ENCODE measurements around the gene PNKD. TPM values are rescaled to one million over a fixed set of nuclear protein-coding genes. Genes with fewer than 3 reads are reported as not detected.

The PNKD gene
- total RNA-seq, 1 donor from 2014 or later, result 13.5 TPM

DNA sequence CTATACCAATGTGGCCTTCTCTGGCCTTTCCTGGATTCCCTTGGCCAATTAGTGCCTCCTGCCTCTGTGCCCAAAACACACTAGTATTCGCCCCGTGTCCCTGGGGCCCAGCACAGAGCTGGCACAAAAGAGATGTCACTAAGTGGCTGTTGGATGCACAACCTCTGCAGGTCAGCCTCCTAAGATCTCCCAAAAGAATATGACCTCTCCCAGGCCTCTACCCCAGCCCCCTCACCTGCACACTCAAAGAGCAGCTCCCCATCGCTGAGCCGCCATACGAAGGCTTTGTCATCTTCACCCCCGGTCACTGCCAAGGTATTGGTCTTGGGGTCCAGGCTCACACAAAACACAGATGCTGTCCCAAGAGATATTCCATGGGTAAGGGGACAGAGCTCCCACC lies 3.1 kb upstream of the PNKD start:
- Mint-ChIP-seq H3K4me3 (no peak overlapping the region), H3K27ac (no peak overlapping the region)
- H3K4me2 ChIP-seq, result no peak overlapping the region

DNA sequence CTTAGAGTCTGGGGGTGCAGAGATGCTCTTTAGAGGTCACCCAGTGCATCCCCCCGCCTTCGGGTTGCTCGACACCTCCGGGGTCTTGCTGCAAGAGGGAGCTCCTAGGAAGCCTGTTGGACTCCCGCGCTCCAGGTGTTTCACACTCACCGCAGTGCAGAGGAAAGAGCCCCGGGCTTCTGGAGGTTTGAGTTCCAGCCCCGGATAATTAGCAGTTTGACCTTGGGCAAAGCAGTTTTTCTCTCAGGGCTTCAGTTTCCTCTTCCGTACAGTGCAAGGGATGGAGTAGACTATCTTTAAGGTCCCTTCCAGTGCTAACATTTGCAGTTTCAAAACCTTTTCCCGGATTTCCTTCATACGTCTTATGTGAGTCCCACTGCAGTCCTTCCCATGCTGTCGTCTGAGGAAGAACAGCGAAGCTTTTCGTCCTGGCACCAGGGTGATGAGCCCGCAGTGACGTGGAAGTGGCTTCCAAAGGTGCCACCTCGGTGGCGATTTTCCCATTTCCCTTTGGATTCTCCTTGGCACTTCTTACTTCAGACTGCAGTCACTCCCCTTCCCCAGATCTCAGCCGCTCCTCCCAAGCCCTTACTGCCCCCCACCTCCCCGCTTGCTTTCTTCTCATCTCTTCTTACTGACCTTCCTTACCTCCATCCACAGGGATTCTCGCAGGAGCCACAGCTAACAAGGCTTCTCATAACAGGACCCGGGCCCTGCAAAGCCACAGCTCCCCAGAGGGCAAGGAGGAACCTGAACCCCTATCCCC lies 585 bp downstream of the PNKD start:
- peaks cover 5% of the 10 kb centered on the region for H3K27me3 Mint-ChIP-seq (ENCODE audit: insufficient read depth, low read depth)
- H2AFZ ChIP-seq (replicated peaks), result peak overlapping the region; percentile 71
- peaks cover 12% of the 10 kb centered on the region for H3K4me1 ChIP-seq
- H3K27me3 ChIP-seq, result no peaks in the 10 kb centered on the region
- TF ChIP-seq EZH2 (IDR thresholded peaks at IDR 0.05) (no peak), EZH2phosphoT487 (IDR thresholded peaks at IDR 0.05) (no peak)
- TF ChIP-seq, protein P1, sequence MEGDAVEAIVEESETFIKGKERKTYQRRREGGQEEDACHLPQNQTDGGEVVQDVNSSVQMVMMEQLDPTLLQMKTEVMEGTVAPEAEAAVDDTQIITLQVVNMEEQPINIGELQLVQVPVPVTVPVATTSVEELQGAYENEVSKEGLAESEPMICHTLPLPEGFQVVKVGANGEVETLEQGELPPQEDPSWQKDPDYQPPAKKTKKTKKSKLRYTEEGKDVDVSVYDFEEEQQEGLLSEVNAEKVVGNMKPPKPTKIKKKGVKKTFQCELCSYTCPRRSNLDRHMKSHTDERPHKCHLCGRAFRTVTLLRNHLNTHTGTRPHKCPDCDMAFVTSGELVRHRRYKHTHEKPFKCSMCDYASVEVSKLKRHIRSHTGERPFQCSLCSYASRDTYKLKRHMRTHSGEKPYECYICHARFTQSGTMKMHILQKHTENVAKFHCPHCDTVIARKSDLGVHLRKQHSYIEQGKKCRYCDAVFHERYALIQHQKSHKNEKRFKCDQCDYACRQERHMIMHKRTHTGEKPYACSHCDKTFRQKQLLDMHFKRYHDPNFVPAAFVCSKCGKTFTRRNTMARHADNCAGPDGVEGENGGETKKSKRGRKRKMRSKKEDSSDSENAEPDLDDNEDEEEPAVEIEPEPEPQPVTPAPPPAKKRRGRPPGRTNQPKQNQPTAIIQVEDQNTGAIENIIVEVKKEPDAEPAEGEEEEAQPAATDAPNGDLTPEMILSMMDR (IDR thresholded peaks at IDR 0.05), result no peak
- peaks cover 13% of the 10 kb centered on the region for H4K20me1 ChIP-seq (ENCODE audit: low read depth)
- H3K27ac ChIP-seq, result no peak overlapping the region
- DNase-seq (ENCODE audit: low spot score), result no peak
- H3K4me1 Mint-ChIP-seq, result peaks cover 27% of the 10 kb centered on the region
- H3K9ac ChIP-seq, result peak overlapping the region; percentile 32
- H3K27ac Mint-ChIP-seq, result no peak overlapping the region
- peaks cover 9% of the 10 kb centered on the region for H3K36me3 Mint-ChIP-seq
- peaks cover 13% of the 10 kb centered on the region for H3F3A ChIP-seq (ENCODE audit: low read depth)
- H3K4me2 ChIP-seq, result peak overlapping the region; percentile 91
- H3K9me3 Mint-ChIP-seq, result no peaks in the 10 kb centered on the region
- H3K4me3 ChIP-seq, result peak overlapping the region; percentile 89
- peaks cover 27% of the 10 kb centered on the region for H3K79me2 ChIP-seq (ENCODE audit: low read depth)
- H3K4me3 Mint-ChIP-seq, result peak overlapping the region; percentile 95
- H3K36me3 ChIP-seq, result no peaks in the 10 kb centered on the region
- no peaks in the 10 kb centered on the region for H3K9me3 ChIP-seq (ENCODE audit: low read depth)

More for the DNA sequence above, 3.1 kb upstream of the PNKD start:
- Mint-ChIP-seq H3K9me3 (no peaks in the 10 kb centered on the region), H3K27me3 (ENCODE audit: insufficient read depth, low read depth) (peaks cover 6% of the 10 kb centered on the region), H3K4me1 (peaks cover 24% of the 10 kb centered on the region), H3K36me3 (peaks cover 12% of the 10 kb centered on the region)
- Histone ChIP-seq H3K79me2 (ENCODE audit: low read depth) (peaks cover 27% of the 10 kb centered on the region), H3K27ac (no peak overlapping the region), H3K9ac (no peak overlapping the region), H3K36me3 (no peaks in the 10 kb centered on the region), H3K27me3 (no peaks in the 10 kb centered on the region), H3F3A (ENCODE audit: low read depth) (peaks cover 10% of the 10 kb centered on the region), H3K4me1 (peaks cover 12% of the 10 kb centered on the region), H3K9me3 (ENCODE audit: low read depth) (no peaks in the 10 kb centered on the region), H4K20me1 (ENCODE audit: low read depth) (peaks cover 13% of the 10 kb centered on the region), H2AFZ (replicated peaks) (no peak overlapping the region), H3K4me3 (no peak overlapping the region)
- TF ChIP-seq, protein P1 (IDR thresholded peaks at IDR 0.05), result no peak
- TF ChIP-seq EZH2 (IDR thresholded peaks at IDR 0.05), result no peak
- no peak for TF ChIP-seq EZH2phosphoT487 (IDR thresholded peaks at IDR 0.05)
- no peak for DNase-seq (ENCODE audit: low spot score)

DNA sequence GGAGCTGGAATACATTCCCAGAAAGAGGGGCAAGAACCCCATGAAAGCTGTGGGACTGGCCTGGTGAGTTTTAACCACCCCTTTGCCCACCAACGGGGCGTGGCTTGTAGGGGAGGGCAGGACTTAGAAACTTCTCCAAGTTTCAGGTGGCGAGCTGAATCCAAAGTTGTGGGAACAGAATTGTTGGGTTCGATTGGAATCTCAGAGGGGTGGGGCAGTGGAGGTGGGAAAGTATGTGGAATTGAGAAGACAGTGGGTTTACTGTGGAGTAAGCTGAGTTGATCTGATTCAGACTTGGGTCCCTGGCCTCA lies 1.1 kb downstream of the PNKD start:
- Histone ChIP-seq H2AFZ (replicated peaks) (no peak overlapping the region), H3K27ac (no peak overlapping the region), H3K4me2 (peak overlapping the region; percentile 91), H3F3A (ENCODE audit: low read depth) (peaks cover 13% of the 10 kb centered on the region), H3K9ac (peak overlapping the region; percentile 32), H4K20me1 (ENCODE audit: low read depth) (peaks cover 13% of the 10 kb centered on the region), H3K27me3 (no peaks in the 10 kb centered on the region), H3K4me1 (peaks cover 12% of the 10 kb centered on the region), H3K79me2 (ENCODE audit: low read depth) (peaks cover 27% of the 10 kb centered on the region), H3K4me3 (peak overlapping the region; percentile 89), H3K36me3 (no peaks in the 10 kb centered on the region), H3K9me3 (ENCODE audit: low read depth) (no peaks in the 10 kb centered on the region)
- peak overlapping the region; percentile 95 for H3K4me3 Mint-ChIP-seq
- TF ChIP-seq, protein P1 (IDR thresholded peaks at IDR 0.05), result no peak
- TF ChIP-seq EZH2 (IDR thresholded peaks at IDR 0.05), result no peak
- no peak for TF ChIP-seq EZH2phosphoT487 (IDR thresholded peaks at IDR 0.05)
- no peak for DNase-seq (ENCODE audit: low spot score)
- peaks cover 3% of the 10 kb centered on the region for H3K27me3 Mint-ChIP-seq (ENCODE audit: insufficient read depth, low read depth)
- H3K4me1 Mint-ChIP-seq, result peaks cover 27% of the 10 kb centered on the region
- H3K27ac Mint-ChIP-seq, result no peak overlapping the region
- no peaks in the 10 kb centered on the region for H3K9me3 Mint-ChIP-seq
- peaks cover 7% of the 10 kb centered on the region for H3K36me3 Mint-ChIP-seq

Data from neural progenitor cell (in vitro differentiated cells).